ENCODE data around the gene CSNK1D.

CSNK1D gene

DNA sequence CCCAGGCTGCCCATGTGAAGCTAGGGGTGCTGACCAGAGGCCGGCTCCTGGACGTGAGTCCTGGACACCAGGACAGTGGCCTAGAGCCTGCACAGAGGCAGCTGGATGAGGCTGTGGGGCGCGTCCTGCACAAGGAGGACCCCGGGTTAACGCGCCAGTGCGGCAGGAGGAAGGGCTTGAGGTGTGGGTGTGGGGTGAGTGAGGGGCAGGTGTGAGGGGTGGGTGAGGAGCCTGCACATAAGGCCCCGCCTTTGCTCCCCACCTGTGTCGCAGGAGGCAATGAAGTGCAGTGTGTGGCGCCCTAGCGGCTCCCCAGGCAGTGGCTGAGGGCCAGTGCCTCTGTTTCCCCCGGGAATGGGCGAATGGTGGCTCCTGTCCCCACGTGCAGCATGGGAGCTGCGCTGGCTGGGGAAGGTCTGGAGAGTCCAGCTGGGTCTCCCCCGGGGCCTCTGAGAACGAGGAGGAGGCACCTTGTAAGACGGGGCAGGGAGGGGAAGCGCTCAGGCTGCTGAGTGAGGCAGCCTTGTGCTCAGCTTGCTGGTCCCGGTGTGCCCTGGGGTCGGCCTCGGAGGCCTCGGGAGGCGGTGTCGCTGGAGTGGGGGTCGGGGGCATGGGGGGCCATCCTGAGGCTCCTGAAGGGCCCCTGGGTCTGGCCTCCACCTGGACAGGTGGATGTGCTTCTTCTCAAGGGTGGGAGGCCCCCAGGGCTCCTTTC is 40.7 kb upstream of the CSNK1D start:
- no peak for DNase-seq (ENCODE audit: low spot score)
- TF ChIP-seq, protein P1, sequence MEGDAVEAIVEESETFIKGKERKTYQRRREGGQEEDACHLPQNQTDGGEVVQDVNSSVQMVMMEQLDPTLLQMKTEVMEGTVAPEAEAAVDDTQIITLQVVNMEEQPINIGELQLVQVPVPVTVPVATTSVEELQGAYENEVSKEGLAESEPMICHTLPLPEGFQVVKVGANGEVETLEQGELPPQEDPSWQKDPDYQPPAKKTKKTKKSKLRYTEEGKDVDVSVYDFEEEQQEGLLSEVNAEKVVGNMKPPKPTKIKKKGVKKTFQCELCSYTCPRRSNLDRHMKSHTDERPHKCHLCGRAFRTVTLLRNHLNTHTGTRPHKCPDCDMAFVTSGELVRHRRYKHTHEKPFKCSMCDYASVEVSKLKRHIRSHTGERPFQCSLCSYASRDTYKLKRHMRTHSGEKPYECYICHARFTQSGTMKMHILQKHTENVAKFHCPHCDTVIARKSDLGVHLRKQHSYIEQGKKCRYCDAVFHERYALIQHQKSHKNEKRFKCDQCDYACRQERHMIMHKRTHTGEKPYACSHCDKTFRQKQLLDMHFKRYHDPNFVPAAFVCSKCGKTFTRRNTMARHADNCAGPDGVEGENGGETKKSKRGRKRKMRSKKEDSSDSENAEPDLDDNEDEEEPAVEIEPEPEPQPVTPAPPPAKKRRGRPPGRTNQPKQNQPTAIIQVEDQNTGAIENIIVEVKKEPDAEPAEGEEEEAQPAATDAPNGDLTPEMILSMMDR (IDR thresholded peaks at IDR 0.05; ENCODE audit: extremely low read depth, missing control alignments), result no peak

DNA sequence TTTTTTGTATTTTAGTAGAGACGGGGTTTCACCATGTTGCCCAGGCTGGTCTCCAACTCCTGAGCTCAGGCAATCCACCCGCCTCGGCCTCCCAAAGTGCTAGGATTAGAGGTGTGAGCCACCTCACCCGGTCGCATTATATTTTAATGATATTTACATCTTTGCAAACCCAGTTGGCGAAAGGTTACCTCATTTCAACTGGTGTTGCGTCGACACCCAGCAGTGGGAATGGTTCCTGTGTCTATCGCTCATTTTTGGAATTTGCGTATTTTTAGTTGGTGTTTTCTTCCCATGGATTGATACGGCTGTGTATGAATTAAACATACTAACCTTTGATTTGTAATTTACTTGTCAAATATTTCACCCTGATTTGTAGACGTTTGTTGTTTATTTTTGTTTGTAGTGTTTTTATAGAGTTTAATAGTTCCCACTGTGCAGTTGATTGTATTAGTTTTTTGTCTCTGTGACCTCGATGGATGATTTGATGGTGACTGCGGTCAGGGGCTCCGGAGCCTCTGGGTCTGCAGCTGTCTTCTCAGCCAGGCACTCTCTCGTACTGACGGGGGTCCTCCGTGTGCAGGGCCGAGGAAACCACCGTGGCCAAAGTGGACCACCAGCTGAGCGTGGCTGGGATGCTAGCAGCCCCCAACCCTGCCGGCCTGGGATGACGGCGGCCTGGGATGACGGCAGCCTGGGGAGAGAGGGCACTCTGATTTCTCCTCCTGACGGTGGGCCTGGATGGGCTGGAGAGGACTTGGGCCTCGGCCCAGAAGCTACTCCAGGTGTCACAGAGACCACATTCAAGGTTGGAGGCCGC is 39.9 kb upstream of the CSNK1D start:
- no peak for DNase-seq (ENCODE audit: low spot score)
- TF ChIP-seq, protein P1 (IDR thresholded peaks at IDR 0.05; ENCODE audit: extremely low read depth, missing control alignments), result no peak

GRCh38 chr17:82311971-82312370 is 38.5 kb upstream of the CSNK1D start:
- TF ChIP-seq, protein P1 (IDR thresholded peaks at IDR 0.05; ENCODE audit: extremely low read depth, missing control alignments), result no peak
- DNase-seq (ENCODE audit: low spot score), result no peak

DNA sequence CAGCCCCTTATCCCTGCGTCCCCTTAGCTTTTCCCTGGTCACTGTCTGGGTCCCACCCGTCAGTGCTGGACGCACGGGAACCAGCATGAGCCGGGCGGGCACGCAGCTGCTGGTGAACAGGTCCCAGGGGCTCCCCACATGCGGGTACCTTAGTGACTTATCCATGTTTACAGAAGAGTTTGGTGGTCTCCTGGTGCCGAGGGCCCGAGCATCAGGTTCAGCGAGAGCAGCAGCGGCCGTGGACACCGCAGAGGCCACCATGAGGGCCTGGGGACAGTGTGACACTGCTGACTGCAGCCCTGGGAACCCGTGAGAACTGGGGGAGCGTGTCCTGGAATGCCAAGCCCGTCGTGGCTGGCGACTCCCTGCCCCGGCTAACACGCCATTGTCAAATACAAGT is 37.4 kb upstream of the CSNK1D start:
- DNase-seq (ENCODE audit: low spot score), result no peak
- TF ChIP-seq, protein P1 (IDR thresholded peaks at IDR 0.05; ENCODE audit: extremely low read depth, missing control alignments), result no peak

DNA sequence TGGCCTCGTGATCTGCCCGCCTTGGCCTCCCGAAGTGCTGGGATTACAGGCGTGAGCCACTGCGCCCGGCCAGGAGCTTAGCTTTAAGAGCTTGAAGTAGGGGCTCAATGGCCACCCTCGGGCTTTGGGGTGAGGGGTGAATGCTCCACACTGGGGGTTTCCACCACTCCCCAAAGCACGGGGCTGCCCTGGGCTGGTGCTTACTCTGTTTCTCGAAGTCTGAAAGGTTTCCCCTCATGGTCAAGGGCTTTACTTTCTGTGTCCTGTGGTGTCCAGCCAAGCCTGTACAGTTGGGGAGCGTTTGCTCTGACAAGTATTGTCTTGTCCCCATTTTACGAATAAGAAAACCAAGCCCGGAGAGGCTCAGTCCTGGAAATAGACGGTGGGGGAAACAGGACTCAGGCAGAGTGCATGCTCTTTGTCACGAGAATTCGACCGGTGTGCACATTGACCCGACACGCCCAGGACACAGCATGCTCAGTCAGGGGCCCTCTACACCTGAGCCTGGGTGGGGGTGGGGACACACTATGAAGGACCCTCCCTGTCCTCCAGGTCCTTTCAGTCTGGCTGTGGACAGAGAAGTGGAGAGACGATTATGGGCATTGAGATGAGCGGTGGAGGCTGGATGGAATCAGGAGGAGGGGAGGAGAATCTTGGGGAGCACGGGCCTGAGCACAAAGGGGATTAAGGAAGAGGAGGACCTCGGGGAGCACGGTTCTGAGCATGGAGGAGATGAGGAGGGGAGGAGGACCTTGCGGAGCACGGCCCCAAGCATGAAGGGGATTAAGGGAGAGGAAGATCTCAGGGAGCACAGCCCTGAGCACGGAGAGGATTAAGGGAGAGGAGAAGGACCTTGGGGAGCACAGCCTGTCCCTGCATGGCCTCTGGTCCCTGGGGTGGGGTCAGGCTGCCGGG is 36.4 kb upstream of the CSNK1D start:
- TF ChIP-seq, protein P1 (IDR thresholded peaks at IDR 0.05; ENCODE audit: extremely low read depth, missing control alignments), result no peak
- DNase-seq (ENCODE audit: low spot score), result no peak

DNA sequence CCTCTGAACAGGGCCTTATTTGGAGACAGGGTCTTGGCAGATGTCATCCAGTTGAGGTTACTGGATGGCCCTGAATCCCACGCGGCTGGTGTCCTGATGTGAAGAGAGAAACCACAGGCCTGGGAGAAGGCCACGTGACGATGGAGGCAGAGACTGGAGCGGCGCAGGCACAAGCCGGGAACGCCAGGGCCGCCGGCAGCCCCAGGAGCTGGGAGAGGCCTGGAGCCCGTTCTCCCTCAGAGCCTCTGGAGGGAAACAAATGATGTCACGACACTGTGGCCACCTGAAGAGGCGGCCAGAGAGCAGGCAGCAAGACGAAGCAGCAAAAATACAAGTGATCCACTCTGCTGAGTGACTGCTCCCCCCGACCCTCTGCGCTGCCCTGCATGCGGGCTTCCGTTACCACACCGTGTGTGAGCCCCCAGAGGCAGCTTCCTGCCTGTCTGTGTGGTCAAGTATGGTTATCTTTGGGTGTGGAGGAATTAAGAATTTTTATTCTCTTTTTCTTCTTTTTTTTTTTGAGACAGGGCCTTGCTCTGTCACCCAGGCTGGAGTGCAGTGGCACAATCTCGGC is 32.3 kb upstream of the CSNK1D start:
- DNase-seq (ENCODE audit: low spot score), result no peak
- TF ChIP-seq, protein P1 (IDR thresholded peaks at IDR 0.05; ENCODE audit: extremely low read depth, missing control alignments), result no peak
